GM21367 (cell line): ENCODE results near the gene BPIFB6.

Experiments
- ATAC-seq: cut with Tn5 transposase; IDR thresholded peaks from one replicate; pipeline ENCODE4 v1.9.1; 2021; ENCODE audit not compliant: unreplicated experiment

The BPIFB6 gene

DNA sequence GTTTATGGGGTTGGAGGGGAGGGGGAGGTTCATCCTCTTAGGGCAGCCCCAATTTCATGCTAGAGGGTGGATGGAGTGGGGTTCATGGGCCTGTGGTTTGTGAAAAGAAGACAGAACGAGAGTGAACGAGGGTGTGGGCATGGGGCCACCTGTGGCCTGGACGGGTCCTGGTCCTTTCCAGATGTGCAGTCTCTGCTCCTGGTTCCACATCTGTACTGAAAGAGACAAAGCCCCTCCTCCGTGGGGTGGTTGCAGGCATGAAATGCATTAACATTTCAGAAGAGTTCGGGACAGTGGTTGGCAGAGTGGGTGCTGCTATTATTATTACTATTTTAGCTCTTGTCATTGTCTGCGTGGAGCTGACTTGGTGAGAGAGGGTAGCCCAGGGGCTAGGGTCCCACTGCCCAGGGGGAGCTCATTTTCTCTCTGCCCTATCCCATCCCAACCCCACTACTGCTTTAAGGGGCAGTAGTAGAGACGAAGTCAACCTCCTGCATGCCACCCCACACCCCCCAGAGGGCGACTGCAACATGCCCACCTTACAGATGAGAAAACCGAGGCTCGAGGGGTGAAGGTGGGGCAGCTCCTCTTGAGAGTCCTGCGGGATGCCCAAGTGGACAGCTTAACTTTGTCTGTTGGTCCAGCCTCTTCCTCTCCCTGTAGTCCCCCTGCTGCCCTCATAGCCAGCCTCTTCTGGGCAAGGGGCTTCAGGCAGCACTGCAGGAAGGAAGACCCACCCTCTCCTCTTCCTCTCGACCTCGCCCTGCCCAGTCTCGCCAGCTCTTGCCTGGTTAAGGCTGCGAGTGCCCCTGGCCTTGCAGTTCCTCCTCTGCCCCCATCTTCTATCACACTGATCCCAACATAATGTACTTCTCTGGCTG is 15.5 kb upstream of the BPIFB6 start:
- ATAC-seq = no peak

DNA sequence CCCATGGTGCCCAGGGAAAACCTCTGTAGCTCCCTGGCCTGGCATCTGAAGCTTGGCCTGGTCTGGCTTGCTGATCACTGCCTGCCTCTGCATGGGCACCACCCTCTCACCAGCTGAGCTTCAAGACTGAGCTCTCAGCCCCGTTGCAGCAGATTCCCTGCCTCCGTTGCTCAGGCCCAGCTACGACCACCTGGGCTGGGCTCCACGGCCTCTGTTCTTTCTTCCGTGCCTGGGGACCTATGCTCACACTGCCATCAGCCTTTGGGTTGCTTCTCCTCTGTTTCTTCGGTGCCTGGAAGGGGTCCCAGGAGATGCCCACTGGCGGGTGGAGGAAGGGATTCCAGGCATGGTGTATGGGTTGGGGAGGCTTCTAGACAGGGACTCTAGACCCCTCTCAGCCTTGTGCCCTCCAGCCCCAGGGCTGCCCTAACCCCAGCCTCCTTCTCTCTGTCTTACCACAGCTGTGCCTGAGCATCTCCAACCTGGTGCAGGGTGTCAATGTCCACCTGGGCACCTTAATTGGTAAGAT is 14.8 kb upstream of the BPIFB6 start:
- no peak for ATAC-seq

DNA sequence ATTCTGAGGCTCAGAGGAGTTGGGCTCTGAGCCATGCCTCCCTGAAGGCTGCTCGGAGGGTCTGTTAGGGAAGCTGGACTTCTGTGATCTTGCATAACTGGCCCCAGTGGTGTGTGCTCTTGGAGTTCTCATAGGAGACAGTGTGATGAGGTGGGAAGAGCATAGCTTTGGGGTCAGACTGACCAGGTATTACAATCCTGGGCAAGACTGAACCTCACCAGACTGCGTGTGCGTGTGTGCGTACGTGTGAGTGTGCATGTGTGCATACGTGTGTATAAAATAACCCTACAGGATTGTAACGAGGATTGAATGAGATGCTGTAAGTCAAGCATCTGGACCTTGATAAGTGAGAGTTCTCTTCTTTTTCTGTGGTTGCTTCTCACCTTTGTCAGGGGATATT is 13.9 kb upstream of the BPIFB6 start:
- ATAC-seq = no peak

DNA sequence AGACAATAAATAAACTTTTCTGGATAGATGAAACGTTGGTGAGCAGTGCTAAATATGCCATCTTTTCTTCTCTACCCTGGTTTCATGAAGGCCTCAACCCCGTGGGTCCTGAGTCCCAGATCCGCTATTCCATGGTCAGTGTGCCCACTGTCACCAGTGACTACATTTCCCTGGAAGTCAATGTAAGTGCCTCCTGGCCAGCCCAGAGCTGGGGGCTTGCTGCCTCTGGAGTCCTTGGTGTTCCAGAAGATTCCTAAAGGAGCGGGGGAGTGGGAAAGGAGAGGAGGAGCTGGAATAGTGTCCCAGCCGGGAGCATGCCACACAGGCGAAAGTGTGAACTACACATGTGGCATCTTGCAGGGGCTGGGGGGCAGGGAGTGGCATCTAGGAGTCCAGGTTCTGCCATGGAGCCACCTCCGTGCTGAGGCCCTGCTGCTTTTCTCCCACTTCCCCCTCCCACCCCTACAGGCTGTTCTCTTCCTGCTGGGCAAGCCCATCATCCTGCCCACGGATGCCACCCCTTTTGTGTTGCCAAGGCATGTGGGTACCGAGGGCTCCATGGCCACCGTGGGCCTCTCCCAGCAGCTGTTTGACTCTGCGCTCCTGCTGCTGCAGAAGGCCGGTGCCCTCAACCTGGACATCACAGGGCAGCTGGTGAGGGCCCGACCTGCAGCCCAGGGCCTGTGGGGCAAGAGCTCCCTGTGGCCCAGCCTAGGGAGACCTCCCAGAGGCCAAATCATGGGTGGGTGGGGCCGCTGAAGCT is 13.1 kb upstream of the BPIFB6 start:
- no peak for ATAC-seq

DNA sequence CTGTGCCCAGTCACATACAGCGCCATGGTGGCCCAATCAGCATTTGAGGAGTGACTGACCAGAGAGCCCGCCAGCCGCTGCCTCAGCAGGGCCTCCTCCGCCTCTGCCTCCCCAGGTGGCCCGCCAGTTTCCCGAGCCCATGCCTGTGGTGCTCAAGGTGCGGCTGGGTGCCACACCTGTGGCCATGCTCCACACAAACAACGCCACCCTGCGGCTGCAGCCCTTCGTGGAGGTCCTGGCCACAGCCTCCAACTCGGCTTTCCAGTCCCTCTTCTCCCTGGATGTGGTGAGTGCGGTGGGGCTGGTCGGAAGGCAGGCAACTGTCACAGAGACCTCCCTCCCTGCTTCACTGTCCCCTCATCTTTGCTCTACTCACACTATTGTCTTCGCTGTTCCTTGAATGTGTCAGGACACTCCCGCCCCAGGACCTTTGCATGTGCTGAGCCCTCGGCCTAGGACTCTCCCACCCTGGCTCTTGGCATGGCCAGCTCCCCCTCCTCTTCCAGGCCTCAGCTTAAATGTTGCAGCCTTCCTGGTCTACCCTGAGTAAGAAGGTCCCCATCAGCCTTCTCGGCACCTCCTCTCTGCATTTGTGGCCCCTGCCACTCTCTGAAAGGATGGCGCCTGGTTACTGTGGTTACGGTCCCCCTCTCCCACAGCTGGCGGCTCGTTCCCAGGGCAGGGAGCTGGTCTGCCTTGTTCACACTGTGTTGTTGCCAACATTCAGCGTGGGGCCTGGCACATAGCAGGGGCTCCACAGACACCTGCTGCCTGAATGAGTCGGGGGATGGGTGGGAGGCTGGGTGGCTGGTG is 11.8 kb upstream of the BPIFB6 start:
- no peak for ATAC-seq

DNA sequence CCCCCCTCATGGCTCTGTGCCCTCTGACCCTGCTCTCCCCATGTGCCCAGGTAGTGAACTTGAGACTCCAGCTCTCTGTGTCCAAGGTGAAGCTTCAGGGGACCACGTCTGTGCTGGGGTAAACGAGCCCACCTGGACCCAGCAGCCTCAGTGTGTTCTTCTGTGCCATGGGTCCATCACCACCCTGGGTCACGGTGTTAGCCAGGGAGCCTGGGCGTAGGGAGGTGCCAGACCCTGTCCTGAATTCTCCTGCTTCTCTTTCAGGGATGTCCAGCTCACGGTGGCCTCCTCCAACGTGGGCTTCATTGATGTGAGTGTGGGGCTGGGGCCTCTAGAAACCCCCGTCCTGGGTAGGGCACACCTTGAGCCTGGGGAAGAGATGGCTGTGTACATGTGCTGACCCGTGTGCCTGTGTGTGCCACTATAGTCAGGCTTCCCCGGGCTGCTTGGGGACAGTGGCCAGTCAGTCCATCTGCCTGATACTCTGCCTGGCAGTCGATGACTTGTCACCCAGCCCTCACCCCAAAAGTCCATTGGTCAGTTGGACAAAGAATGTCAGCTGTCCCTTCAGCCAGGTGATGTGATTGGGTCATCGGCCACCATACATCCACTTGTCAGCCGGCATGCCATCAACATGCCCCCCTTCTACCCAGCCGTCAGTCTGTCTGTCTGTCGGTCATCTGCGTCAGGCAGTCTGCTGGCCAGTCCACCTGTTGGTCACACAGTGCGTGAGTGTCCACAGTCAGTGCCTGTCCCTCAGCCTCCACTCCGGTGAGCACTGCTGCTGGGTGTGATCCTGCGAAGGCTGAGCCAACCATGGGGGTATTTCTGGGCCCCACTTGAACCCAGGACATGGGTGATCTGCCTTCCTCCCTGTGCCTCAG is 10.9 kb upstream of the BPIFB6 start:
- no peak for ATAC-seq

DNA sequence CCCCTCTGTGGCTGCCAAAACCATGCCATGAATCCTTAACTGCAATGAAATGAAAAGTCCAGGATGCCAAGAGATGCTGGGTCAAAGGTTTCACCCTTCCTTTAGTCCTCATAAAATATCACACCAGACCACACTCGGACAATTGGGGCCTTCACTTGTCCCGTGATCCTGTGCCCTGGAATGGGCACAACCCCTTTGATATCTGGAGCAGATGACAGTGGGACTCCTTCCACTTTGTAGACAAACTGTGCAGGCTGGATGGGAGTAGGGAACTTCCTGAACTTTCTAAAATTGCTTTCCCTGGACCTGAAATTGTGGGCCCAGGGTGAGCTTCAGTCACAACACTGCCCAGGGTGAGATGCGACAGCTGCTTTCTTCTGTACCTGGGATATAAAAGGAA is 9.6 kb upstream of the BPIFB6 start:
- ATAC-seq = no peak

DNA sequence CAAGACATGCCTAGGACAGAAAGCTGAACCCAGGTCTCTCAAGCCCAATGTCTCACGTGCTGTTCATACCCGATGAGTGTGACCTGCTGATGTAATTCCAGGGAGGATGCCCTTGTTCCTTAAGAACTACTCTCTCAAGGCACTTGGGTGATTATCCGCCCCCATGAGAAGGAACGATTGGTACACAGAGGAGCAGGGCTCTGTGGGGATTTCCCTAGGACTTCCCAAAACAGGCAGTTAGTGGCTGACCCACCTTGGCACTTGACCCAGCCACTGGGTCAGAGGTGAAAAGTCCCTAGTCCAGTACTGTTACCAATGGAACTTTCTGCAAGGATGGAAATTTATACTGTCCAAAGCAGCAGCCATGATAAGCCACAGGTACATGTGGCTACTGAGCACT is 9.2 kb upstream of the BPIFB6 start:
- no peak for ATAC-seq

DNA sequence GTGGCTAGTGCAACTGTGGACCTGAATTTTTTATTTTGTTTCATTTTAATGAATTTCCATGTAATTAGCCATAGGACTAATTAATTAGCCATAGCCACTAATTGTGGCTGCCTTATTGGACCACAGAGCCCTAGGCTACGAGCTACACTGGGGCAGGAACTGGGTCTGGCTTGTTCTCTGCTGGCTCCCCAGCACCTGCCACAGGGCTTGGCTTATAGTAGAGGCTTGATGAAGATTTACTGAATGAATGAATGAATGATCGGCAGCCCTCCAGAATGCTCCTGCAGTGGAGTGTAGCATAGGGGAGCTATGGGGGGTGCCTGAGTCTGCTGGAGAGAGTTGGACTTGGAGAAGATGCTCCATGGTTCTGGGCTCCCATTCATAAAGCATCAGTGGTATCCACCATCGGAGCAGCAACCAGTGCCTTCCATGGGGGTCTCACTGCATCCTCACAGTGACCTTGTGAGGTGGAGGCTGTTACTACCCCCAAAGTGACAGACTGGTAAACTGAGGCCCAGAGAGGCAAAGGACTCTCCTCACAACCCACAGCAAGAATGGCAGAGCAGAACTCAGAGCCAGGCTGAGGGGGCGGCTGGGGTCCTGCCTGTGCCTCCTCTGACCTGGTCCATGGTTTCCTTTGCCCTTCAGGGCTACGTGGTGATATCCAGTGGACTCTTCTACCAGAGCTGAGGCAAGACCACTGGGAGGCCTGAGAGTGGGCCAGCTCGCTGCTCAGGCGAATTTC is 8.6 kb upstream of the BPIFB6 start:
- ATAC-seq = no peak

DNA sequence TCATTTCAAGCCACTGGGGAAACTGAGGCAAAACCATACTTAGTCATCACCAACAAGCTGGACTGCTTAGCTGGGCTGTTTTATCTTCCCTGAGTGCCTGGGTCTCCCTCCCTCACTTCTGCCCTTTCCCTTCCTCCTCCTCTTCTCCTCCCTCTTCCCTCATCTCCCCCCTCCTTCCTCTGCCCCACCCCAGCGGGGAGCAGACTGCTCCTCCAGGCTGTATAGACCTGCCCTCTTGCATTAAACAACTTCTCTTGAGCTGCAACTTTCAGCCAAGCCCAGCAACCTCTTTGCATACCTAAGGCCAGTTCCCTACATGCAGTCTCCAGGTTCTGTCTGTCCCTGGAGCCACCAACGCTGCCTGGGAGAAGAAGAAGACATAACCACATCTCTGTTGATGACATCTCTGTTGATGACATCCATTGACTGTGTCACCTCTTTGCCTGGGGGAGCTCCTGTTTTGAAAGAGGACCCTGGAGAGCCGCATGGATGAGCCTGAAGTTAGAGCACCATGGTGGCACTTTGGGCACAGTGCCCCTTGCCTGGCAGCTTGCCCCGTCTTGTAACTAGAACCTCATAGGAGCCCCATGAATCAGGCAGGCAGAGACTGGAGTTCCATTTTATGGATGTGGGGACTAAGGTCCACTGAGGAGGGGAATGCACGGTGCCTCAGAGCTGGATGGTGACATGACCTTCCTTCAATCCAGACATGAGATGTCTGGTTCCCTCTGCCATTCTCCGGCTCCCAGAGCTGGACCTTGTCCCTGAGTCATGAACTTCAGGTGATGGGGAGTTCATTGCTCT is 7.8 kb upstream of the BPIFB6 start:
- ATAC-seq = no peak

DNA sequence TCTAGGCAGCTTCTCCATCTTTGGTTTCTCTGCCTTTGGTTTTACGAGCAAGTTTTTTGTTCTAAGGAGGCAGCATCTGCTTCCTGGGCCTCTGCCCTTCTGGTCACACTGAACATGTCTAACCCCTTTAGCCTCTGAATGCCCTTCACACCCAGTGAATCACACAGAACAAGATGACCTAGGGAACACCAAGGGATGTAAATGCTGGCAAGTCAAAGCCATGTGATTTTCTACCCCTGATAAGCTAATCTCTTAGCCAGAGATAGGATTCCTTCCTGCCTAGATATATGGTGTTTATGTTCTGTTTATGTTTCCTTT is 7.2 kb upstream of the BPIFB6 start:
- no peak for ATAC-seq

DNA sequence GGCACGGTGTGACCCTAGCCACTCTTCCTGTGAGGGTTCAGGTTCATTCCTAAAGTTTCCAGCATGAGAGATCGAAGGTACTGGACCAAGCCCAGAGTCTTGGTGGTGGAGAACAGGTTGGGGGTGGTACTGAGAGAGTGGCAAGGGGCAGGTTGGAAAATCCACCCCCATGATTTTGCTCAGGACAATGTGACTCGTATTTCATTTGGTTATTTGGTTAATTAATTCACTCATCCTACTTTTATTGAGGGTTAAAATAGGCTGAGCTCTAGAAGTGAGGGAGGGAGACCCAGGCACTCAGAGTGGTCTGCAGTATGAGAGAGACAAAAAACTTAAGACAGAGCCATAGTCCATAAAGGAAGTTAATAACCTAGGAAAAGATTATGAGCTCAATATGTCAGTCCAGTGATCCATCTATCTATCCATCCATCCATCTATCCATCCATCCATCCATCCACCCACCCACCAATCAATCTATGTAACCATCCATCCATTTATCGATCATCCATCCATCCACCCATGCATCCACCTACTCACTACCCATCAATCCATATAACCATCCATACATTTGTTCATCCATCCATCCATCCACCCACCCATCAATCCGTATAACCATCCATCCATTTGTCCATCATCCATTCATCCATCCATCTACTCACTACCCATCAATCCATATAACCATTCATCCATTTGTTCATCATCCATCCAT is 6.7 kb upstream of the BPIFB6 start:
- no peak for ATAC-seq

DNA sequence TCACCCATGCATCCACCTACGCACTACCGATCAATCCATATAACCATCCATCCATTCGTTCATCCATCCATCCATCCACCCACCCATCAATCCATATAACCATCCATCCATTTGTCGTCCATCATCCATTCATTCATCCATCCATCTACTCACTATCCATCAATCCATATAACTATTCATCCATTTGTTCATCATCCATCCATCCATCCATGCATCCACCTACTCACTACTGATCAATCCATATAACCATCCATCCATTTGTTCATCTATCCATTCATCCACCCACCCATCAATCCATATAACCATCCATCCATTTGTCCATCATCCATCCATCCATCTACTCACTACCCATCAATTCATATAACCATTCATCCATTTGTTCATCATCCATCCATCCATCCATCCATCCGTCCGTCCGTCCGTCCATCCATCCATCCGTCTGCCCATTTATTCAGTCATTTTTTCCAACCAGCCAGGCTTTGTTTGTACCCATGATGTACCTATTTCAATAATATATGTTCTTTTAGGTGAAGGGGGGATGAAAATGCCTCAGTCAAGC is 6.1 kb upstream of the BPIFB6 start:
- no peak for ATAC-seq

DNA sequence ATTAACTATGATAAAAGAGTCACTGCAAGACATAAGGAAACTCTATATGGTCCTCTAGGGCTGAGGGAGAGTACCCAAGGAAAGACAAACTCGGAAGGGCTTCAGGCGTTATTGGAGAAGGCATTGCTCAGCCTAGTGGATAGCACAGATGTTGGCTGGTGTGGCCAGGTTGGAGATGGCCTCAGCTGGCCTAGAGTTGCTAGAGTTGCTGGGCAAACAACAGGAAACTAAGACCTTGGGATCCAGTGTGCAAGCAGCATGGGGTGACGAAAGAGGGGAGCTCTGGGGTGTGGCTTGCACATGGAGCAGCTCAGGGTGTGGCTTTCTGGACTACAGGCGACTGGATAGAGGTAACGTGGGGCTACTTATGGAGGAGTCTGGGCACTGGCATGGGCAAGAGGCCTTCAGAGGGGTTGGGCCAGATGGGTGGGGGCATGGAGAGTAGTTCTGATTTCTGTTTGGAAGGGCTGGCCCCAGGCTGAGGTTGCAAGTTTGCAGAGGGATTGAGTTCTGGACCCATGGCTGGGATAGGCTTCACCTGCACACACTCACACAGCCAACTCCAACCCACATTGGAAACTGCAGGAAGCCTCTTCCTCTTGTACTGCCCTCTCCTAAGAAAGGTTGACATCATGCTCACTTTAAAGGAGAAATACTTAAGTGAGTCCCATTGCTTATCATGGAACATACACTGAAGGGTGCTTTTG is 5.2 kb upstream of the BPIFB6 start:
- no peak for ATAC-seq

DNA sequence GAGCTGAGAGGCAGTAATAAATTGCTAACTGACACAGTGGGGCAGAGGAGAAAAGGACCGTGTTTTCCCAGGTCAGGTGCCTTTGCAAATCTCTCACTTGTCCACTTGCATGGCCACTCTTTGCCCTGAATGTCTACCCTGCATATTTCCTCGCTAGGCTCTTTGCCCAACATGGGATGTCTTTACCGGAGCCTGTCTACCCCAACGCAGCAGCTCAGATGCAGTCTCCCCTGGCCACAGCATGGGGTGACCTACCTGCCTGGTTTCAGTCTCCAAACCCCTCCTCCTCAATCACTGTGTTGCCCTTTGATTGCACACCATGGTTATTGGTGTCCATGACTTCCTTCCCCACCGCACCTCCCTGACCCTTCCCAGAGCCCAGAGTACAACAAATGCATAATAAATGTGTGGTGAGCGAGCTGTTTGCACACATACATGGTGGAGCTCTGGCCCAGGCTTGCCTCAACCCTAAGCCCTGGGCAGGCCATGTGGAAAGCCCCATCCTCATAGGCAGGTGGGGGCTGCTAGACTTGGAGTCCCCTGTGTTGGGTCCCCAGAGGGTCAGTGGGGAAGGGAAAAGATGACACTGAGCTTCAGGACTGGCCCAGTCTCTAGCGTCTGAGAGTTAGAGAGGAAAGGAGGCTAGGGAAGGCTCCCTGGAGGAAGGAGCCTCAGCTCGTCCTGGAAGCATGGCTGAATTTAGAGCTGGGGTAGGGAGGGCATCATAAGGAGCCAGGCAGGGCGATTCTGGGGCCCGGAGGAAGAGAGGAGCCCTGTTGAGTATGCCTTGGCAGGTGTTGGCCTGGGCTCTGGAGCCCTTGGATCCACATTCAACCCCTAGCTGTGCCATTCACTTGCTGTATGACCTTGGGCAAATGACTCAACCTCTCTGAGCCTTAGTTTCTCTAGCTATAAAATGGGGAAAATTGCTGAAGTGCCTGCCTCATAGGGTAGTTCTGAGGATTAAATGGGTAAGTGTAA is 4.4 kb upstream of the BPIFB6 start:
- no peak for ATAC-seq
